Epithelial cell of esophagus (primary cell): ENCODE measurements around the gene ASXL2.

Experiments
- DNase-seq: peaks from one replicate; pipeline ENCODE4 v3.0.0; 2010; ENCODE audit warnings: low read depth
- H3K4me3 ChIP-seq: 2 replicates; pipeline ENCODE4 v1.5.1; 2011; ENCODE audit warnings: mild to moderate bottlenecking, low read length, control low read depth
- TF ChIP-seq, protein P1 (sequence below): IDR thresholded peaks from 2 replicates; pipeline ENCODE4 v1.5.1; 2011; ENCODE audit warnings: low read depth, mild to moderate bottlenecking, low read length, control low read depth, inconsistent platforms; ENCODE audit not compliant: insufficient read depth; ENCODE audit errors: missing control alignments

ASXL2 gene

DNA sequence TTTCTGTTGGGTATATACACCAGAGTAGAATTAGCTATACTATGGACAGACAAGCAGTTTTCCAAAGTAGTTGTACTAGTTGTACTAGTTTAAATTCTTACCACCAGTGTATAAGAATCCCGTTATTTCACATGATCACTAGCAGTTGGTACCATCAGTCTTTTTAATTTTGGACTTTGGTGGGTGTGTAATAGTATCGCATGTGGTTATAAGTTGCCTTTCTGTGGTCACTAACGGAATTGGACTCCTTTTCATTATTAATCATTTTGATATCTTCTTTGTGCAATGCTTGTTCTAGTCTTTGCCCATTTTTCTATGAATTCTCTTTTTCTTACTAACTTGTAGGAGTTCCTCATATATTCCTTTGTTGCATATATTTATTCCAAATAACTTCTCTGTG is 89.8 kb downstream of the ASXL2 start:
- no peak for DNase-seq
- TF ChIP-seq, protein P1, sequence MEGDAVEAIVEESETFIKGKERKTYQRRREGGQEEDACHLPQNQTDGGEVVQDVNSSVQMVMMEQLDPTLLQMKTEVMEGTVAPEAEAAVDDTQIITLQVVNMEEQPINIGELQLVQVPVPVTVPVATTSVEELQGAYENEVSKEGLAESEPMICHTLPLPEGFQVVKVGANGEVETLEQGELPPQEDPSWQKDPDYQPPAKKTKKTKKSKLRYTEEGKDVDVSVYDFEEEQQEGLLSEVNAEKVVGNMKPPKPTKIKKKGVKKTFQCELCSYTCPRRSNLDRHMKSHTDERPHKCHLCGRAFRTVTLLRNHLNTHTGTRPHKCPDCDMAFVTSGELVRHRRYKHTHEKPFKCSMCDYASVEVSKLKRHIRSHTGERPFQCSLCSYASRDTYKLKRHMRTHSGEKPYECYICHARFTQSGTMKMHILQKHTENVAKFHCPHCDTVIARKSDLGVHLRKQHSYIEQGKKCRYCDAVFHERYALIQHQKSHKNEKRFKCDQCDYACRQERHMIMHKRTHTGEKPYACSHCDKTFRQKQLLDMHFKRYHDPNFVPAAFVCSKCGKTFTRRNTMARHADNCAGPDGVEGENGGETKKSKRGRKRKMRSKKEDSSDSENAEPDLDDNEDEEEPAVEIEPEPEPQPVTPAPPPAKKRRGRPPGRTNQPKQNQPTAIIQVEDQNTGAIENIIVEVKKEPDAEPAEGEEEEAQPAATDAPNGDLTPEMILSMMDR = no peak
- no peak overlapping the region for H3K4me3 ChIP-seq

DNA sequence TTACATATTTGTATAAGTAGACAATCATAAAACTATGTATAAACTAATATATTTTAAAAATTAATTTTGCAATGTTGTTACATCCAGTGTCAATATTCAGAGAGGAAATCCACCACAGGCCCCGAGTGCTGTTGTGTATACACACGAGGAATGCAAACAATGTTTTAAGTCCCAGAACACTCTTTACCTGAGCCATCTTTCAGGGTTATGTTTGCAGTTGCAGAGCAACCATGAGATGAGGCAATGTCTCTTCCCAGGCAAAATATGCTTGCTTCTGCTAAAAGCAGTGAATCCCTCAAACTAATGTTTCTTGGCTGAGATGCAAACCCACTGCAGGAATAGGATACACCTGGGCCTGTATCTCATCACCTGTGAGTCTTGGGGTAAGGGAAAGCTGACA is 91.3 kb downstream of the ASXL2 start:
- no peak overlapping the region for H3K4me3 ChIP-seq
- TF ChIP-seq, protein P1 = no peak
- DNase-seq = no peak

DNA sequence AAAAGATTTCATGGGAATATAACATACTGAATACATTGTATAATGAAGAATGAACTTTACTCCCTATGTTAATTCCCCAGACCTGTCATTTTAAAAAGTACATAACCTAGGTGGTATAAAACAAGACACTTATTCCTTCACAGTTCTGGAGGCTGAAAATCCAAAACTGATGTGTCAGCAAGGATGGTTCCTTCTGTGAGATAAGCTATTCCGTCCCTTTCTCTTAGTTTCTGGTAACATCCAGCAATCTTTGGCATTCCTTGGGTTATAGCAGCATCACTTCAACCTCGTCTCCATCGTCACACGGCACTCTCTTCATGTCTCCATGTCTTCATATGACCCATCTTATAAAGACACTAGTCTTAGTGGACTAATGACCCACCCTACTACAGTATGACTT is 93.9 kb downstream of the ASXL2 start:
- TF ChIP-seq, protein P1 = no peak
- DNase-seq = no peak
- no peak overlapping the region for H3K4me3 ChIP-seq

DNA sequence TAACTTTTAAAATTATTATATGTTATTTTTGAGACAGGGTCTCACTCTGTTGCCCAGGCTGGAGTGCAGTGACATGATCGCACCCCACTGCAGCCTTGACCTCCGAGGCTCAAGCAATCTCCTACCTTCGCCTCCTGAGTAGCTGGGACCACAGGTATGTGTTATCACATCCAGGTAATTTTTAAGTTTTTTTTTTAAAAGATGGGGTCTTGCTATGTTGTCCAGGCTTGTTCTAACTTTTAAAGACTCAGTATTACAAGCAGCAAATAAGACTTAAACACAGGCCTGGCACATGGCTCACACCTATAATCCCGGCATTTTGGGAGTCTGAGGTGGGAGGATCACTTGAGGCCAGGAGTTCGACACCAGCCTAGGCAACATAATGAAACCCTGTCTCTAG is 101.2 kb downstream of the ASXL2 start:
- no peak for DNase-seq
- TF ChIP-seq, protein P1 = no peak
- no peak overlapping the region for H3K4me3 ChIP-seq

DNA sequence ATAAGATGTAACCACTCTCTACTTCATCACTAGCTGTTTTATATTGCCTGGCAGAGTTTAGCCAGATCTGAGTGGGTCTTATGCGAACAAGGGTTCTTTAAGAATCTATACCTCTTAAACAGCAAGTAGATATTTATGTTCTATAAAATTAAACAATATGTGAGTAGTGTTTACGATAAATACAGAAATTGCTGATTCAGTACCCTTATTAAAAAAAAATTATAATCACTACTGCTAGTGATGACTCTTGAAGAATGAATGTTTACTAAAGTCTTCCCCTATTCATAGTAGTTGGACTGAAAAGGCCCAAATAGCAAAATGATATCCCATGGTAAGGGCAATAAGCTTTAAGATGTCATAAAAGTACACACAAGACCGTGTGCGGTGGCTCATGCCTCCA is 106.2 kb downstream of the ASXL2 start:
- no peak for DNase-seq
- H3K4me3 ChIP-seq = no peak overlapping the region
- TF ChIP-seq, protein P1 = no peak

DNA sequence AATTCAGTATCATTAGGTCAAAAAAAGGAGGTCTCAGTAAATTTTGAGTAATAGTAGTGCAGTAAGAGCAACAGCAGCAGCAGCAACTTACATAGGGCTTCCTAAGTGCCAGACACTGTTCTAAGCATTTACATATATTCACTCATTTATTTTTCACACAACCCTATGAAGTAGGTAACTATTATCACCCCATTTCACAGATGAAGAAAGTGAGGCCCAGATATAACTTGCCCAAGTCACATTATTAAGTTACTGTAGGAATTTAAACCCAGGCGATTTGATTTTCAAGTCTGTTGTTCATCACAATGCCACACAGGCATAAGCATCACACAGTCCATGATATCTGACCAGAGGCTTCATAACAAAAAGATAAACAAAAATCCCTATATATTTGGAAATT is 114.7 kb downstream of the ASXL2 start:
- no peak for DNase-seq
- no peak overlapping the region for H3K4me3 ChIP-seq
- TF ChIP-seq, protein P1 = no peak

DNA sequence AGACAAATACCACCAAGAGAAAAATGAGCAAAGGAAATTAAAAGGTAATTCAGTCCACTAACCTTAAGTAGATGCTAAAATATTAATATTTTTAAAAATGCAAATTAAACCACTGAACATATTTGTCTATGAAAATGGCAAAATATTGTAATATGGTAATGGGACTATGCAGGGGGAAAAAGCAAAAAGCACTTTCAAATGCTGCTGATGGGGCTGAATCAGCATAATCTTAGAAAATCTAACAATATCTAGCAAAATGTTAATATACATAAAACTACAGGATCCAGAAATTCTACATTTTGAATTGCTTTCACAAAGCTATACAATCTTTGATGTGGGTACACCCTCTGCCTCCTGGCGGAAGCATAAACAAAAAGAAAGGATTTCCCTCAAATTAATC is 118.0 kb downstream of the ASXL2 start:
- no peak for DNase-seq
- H3K4me3 ChIP-seq = no peak overlapping the region
- TF ChIP-seq, protein P1 = no peak
